Measurements from ENCODE around the gene CDCA8.

GRCh38 chr1:37741130-37741529 is 48.8 kb downstream of the CDCA8 start:
- TF ChIP-seq CTCF (conservative IDR thresholded peaks at IDR 0.05; ENCODE audit: low read depth, low read length), result no peak
- no peak for TF ChIP-seq EZH2 (IDR thresholded peaks at IDR 0.05; ENCODE audit: borderline replicate concordance, low read depth, low read length, poor library complexity, severe bottlenecking)

Measured in A673 (cell line).